ENCODE results near the gene KYNU. TPM values are rescaled to one million over a fixed set of nuclear protein-coding genes. Genes with fewer than 3 reads are reported as not detected.

KYNU gene
- total and polyA plus RNA-seq, 7 donors = 0.10 to 0.69 (median 0.40) TPM

- Histone ChIP-seq H3K27me3 (ENCODE audit: insufficient read depth in 3 of 3, low read length in 2 of 3) (no peaks in the 10 kb centered on the region), H3K9me3 (no peaks in the 10 kb centered on the region), H3K36me3 (ENCODE audit: insufficient read depth in 1 of 2, low read depth in 1 of 2) (no peaks in the 10 kb centered on the region), H3K27ac (no peak overlapping the region), H3K4me3 (no peak overlapping the region), H3K4me1 (no peaks in the 10 kb centered on the region)
- TF ChIP-seq CTCF (IDR thresholded peaks at IDR 0.05) = no peak
- 70 to 74% (median 72%) methylated on average over 3 of the region's 3 CpGs for WGBS, 3 donors
- DNase-seq (no peak), ATAC-seq (no peak)
- intact Hi-C loops (cut with DNase I) = no loop called here
Observed at GRCh38 chr2:142981756-142982155, 104.3 kb downstream of the KYNU start.

GRCh38 chr2:142983174-142983573 lies 105.7 kb downstream of the KYNU start:
- intact Hi-C loops (cut with DNase I) = no loop called here
- DNase-seq (no peak), ATAC-seq (no peak)

GRCh38 chr2:142984657-142985056 lies 107.2 kb downstream of the KYNU start:
- no peak for DNase-seq
- intact Hi-C loops (cut with DNase I) = no loop called here
- no peak overlapping the region for H3K27ac ChIP-seq
- no peaks in the 10 kb centered on the region for H3K27me3 ChIP-seq (ENCODE audit: insufficient read depth in 3 of 3, low read length in 2 of 3)
- ATAC-seq = no peak
- H3K9me3 ChIP-seq = no peaks in the 10 kb centered on the region
- no peak for TF ChIP-seq CTCF (IDR thresholded peaks at IDR 0.05)
- no peaks in the 10 kb centered on the region for H3K36me3 ChIP-seq (ENCODE audit: insufficient read depth in 1 of 2, low read depth in 1 of 2)
- WGBS, 3 donors = 72 to 86% (median 77%) methylated on average over 2 of the region's 2 CpGs
- no peaks in the 10 kb centered on the region for H3K4me1 ChIP-seq
- H3K4me3 ChIP-seq = no peak overlapping the region

More at GRCh38 chr2:142983174-142983573, 105.7 kb downstream of the KYNU start:
- Histone ChIP-seq H3K27ac (no peak overlapping the region), H3K27me3 (ENCODE audit: insufficient read depth in 3 of 3, low read length in 2 of 3) (no peaks in the 10 kb centered on the region), H3K4me1 (no peaks in the 10 kb centered on the region), H3K4me3 (no peak overlapping the region), H3K9me3 (no peaks in the 10 kb centered on the region), H3K36me3 (ENCODE audit: insufficient read depth in 1 of 2, low read depth in 1 of 2) (no peaks in the 10 kb centered on the region)
- no peak for TF ChIP-seq CTCF (IDR thresholded peaks at IDR 0.05)
- WGBS, 3 donors = 90 to 100% (median 93%) methylated on average over 1 of the region's 1 CpG

GRCh38 chr2:142987044-142987443 lies 109.6 kb downstream of the KYNU start:
- Histone ChIP-seq H3K27ac (no peak overlapping the region), H3K4me3 (no peak overlapping the region), H3K27me3 (ENCODE audit: insufficient read depth in 3 of 3, low read length in 2 of 3) (no peaks in the 10 kb centered on the region), H3K9me3 (no peaks in the 10 kb centered on the region), H3K4me1 (no peaks in the 10 kb centered on the region), H3K36me3 (ENCODE audit: insufficient read depth in 1 of 2, low read depth in 1 of 2) (no peaks in the 10 kb centered on the region)
- no peak for TF ChIP-seq CTCF (IDR thresholded peaks at IDR 0.05)
- ATAC-seq = no peak
- DNase-seq = no peak
- WGBS, 3 donors = 90 to 92% (median 90%) methylated on average over 2 of the region's 2 CpGs
- intact Hi-C loops (cut with DNase I) = no loop called here
